HG02943 (cell line): ENCODE data around the gene GPBAR1.
"Not testable (repeated sequence)": the region's sequence is repeated elsewhere in the genome, so short reads cannot be mapped to it uniquely, and the experiment has no call there.

Experiments used
- ATAC-seq: cut with Tn5 transposase; IDR thresholded peaks from one replicate; pipeline ENCODE4 v1.9.1; 2021; ENCODE audit warnings: mild to moderate bottlenecking, low read depth, moderate library complexity; ENCODE audit not compliant: unreplicated experiment

The GPBAR1 gene

GRCh38 chr2:218305383-218305782 is 44.6 kb downstream of the GPBAR1 start:
- no peak for ATAC-seq

DNA sequence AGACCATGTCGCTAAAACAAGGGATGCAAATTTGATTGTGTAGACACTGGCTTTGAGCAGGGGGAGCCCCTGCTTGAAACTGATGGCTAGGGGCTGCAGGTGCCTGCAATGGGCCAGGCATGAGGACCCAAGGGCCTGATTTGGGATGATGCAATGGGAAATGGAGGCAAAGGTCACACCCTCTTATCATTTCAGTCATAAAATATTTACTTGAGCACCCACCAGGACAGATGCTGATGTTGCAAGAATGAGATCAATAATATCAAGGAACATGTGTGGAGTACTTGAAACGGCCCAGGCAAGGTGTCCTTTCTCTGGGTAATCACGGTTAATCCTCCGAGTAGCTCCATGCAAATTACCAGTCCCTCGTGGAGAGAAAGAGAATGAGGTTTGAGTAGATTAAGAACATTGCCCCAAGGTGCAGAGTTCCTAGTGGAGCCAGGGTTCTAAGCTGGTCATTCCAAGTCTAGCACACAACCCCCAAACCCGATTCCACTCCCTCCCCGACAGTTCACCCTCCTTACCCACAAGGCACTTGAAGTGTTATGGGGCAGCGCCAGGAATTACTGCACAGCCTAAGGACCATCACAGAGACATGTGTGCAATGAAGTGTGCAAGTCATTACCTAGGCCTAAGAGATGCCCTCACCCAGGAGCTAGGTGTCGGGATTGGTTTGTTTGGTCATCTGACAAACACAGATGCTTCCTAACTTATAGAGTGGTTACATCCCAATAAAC is 45.5 kb downstream of the GPBAR1 start:
- ATAC-seq: no peak

DNA sequence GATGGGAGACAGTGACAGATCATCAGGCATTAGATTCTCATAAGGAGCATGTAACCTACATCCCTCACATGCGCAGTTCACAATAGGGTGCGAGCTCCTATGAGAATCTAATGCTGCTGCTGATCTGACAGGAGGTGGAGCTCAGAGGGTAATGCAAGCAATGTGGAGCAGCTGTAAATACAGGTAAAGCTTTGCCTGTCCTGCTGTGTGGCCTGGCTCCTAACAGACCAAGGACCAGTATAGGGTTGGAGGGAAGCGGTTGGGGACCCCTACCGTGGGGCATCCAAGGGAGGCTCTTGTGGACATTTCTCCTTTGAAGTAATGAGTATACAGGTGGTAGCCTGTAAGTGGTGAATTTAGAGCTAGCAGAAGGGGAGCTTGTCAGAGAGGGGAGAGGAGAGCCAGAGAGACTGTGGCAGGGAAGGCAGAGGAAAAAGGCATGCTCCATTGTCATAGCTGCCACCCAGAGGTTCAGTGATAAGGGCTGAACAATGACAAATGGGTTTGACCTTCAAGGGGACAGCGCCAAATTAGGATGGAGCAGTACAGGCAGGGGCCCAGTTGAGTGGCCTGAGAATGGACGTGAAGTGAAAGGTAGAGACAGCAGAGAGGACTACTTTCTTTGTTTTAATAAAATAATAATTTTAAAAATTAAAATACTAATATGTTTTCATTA is 46.7 kb downstream of the GPBAR1 start:
- ATAC-seq: no peak

GRCh38 chr2:218310853-218311540 is 50.2 kb downstream of the GPBAR1 start:
- ATAC-seq: no peak

GRCh38 chr2:218311541-218312266 is 50.9 kb downstream of the GPBAR1 start:
- ATAC-seq: not testable (repeated sequence)

- no peak for ATAC-seq
Measured at GRCh38 chr2:218312267-218312756, 51.5 kb downstream of the GPBAR1 start.

DNA sequence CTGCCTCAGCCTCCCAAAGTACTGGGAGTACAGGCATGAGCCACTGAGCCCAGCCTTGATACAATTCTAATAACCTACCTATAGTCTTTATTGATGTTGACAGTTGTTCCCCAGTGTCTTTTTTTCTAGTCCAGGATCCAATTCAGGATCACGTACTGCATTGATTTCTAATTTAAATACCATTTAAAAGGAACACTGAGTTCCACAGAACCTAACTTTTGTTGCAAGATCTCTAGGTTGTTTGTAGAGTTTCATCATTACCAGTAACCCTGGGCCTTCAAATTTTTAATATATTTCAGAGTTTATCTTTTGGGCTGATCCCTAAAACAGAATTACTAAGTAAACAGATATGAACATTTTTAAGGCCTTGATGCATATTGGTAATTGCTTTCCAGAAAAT is 52.5 kb downstream of the GPBAR1 start:
- no peak for ATAC-seq
